SK-N-SH (cell line): ENCODE data around the gene BAIAP2L1. TPM values are rescaled to one million over a fixed set of nuclear protein-coding genes. Genes with fewer than 3 reads are reported as not detected.

Experiments used
- CTCF ChIA-PET: fragments of 300-600, 350-600 bp; formaldehyde crosslinking; extraction: SDS; loops from one replicate; lab custom pipeline; 2021; lab: Yijun Ruan, JAX
- POLR2A ChIA-PET: fragments of 350-600 bp; sonication (Branson Sonifier 250); formaldehyde crosslinking; extraction: SDS; loops from one replicate; lab custom pipeline; 2020; ENCODE audit warnings: antibody characterized with exemption, inconsistent platforms; lab: Yijun Ruan, JAX
- DNase-seq: peaks from one replicate; pipeline ENCODE4 v3.0.0; 2012
- H2AFZ ChIP-seq: fragments of 200-600 bp; sonication (generic); 2 replicates; pipeline ENCODE4 v1.8.1; 2016; ENCODE audit warnings: antibody characterized with exemption, mild to moderate bottlenecking, low read depth
- H3F3A ChIP-seq: fragments of 200-600 bp; sonication (generic); replicated peaks from 2 replicates; pipeline ENCODE3; 2016; ENCODE audit warnings: antibody characterized with exemption, mild to moderate bottlenecking; ENCODE audit not compliant: insufficient read depth
- H3K27ac ChIP-seq, 2 experiments: fragments of 200-500 bp in 1 of 2; fragments of 200-600 bp in 1 of 2; sonication (Bioruptor generic) in 1 of 2; sonication (generic), shearing (Covaris generic) in 1 of 2; 2 replicates each; pipeline versions ENCODE4 v1.5.1 to v1.6.1; 2014 to 2016; ENCODE audit warnings: low read depth in 2 of 2, inconsistent platforms in 1 of 2, low read length in 1 of 2, mild to moderate bottlenecking in 1 of 2, mixed read lengths in 1 of 2
- H3K27me3 ChIP-seq: fragments of 200-600 bp; sonication (generic), shearing (Covaris generic); 2 replicates; pipeline ENCODE4 v1.6.1; 2016; ENCODE audit warnings: mixed run types; ENCODE audit not compliant: insufficient read depth
- H3K36me3 ChIP-seq, 2 experiments: fragments of 200-500 bp in 1 of 2; fragments of 200-600 bp in 1 of 2; sonication (Bioruptor generic) in 1 of 2; sonication (generic) in 1 of 2; replicated peaks in 1 of 2; 2 replicates each; pipeline versions ENCODE3 to v1.5.1; 2014 to 2016; ENCODE audit warnings: low read length in 1 of 2, mild to moderate bottlenecking in 1 of 2; ENCODE audit not compliant: insufficient read depth in 2 of 2, control insufficient read depth in 1 of 2
- H3K4me1 ChIP-seq, 2 experiments: fragments of 200-500 bp in 1 of 2; fragments of 200-600 bp in 1 of 2; sonication (Bioruptor generic) in 1 of 2; sonication (generic), shearing (Covaris generic) in 1 of 2; 2 replicates each; pipeline versions ENCODE4 v1.5.1 to v1.6.1; 2014 to 2016; ENCODE audit warnings: low read depth in 1 of 2, low read length in 1 of 2, mixed run types in 1 of 2; ENCODE audit not compliant: insufficient read depth in 2 of 2, control insufficient read depth in 1 of 2
- H3K4me2 ChIP-seq: fragments of 200-600 bp; sonication (generic), shearing (Covaris generic); 2 replicates; pipeline ENCODE4 v1.6.1; 2017; ENCODE audit warnings: mixed run types
- H3K4me3 ChIP-seq, 2 experiments: fragments of 200-500 bp in 1 of 2; fragments of 200-600 bp in 1 of 2; sonication (Bioruptor generic) in 1 of 2; sonication (generic), shearing (Covaris generic) in 1 of 2; 2 replicates each; pipeline versions ENCODE4 v1.5.1 to v1.8.1; 2014 to 2016; ENCODE audit warnings: low read depth in 2 of 2, inconsistent platforms in 1 of 2, low read length in 1 of 2, mild to moderate bottlenecking in 1 of 2, mixed read lengths in 1 of 2, moderate library complexity in 1 of 2
- H3K79me2 ChIP-seq: fragments of 200-600 bp; sonication (generic); 2 replicates; pipeline ENCODE4 v1.8.1; 2017; ENCODE audit warnings: mild to moderate bottlenecking; ENCODE audit not compliant: insufficient read depth
- H3K9ac ChIP-seq: fragments of 200-600 bp; sonication (generic); 2 replicates; pipeline ENCODE4 v1.6.1; 2017; ENCODE audit warnings: mixed run types
- H3K9me2 ChIP-seq: fragments of 200-600 bp; sonication (generic); 2 replicates; pipeline ENCODE4 v1.6.1; 2017; ENCODE audit warnings: mixed run types
- H3K9me3 ChIP-seq: fragments of 200-600 bp; sonication (generic); 2 replicates; pipeline ENCODE4 v1.6.1; 2017; ENCODE audit warnings: mixed run types, mild to moderate bottlenecking, moderate library complexity
- H4K20me1 ChIP-seq: fragments of 200-600 bp; sonication (generic); 2 replicates; pipeline ENCODE4 v1.6.1; 2017; ENCODE audit warnings: mild to moderate bottlenecking, mixed run types; ENCODE audit not compliant: insufficient read depth
- CHD2 ChIP-seq: fragments of 150-350 bp; IDR thresholded peaks from 2 replicates; pipeline ENCODE4 v1.6.1; 2018; ENCODE audit warnings: low read length; ENCODE audit not compliant: partially characterized antibody
- ELF1 ChIP-seq: IDR thresholded peaks from 2 replicates; pipeline ENCODE4 v1.4.0; 2012
- EP300 ChIP-seq, 2 experiments: IDR thresholded peaks; 2 replicates each; pipeline versions ENCODE4 v1.4.0 to v1.6.1; 2012; ENCODE audit warnings: borderline replicate concordance in 1 of 2, low read depth in 1 of 2, low read length in 1 of 2
- EZH2phosphoT487 ChIP-seq: fragments of 200-600 bp; sonication (generic); IDR thresholded peaks from 2 replicates; pipeline ENCODE4 v1.6.1; 2017; ENCODE audit warnings: low read depth, mixed run types, mild to moderate bottlenecking, antibody characterized with exemption, moderate library complexity, borderline replicate concordance
- FOXJ3 ChIP-seq: sonication (generic); formaldehyde crosslinking; IDR thresholded peaks from 2 replicates; pipeline ENCODE4 v1.5.1; 2020; ENCODE audit warnings: mild to moderate bottlenecking, missing genetic modification reagents
- GABPA ChIP-seq: IDR thresholded peaks from 2 replicates; pipeline ENCODE4 v1.4.0; 2012; ENCODE audit warnings: low read depth, mild to moderate bottlenecking
- GATA2 ChIP-seq: sonication (generic); formaldehyde crosslinking; IDR thresholded peaks from 2 replicates; pipeline ENCODE4 v1.5.0; 2020; ENCODE audit warnings: mild to moderate bottlenecking, missing genetic modification reagents
- IRF3 ChIP-seq: fragments of 150-350 bp; IDR thresholded peaks from 2 replicates; pipeline ENCODE4 v1.6.1; 2016; ENCODE audit warnings: mild to moderate bottlenecking, low read depth, low read length
- JUND ChIP-seq: IDR thresholded peaks from 2 replicates; pipeline ENCODE4 v1.4.0; 2012
- NFIC ChIP-seq: IDR thresholded peaks from 2 replicates; pipeline ENCODE4 v1.4.0; 2012; ENCODE audit warnings: borderline replicate concordance
- PBX3 ChIP-seq: IDR thresholded peaks from 2 replicates; pipeline ENCODE4; 2012
- RCOR1 ChIP-seq: fragments of 150-350 bp; IDR thresholded peaks from 2 replicates; pipeline ENCODE4 v1.6.1; 2017; ENCODE audit warnings: antibody characterized with exemption, low read length
- TAF1 ChIP-seq: IDR thresholded peaks from 2 replicates; pipeline ENCODE4 v1.6.1; 2012; ENCODE audit warnings: low read depth, mild to moderate bottlenecking, low read length, moderate library complexity, borderline replicate concordance
- TCF12 ChIP-seq: IDR thresholded peaks from 2 replicates; pipeline ENCODE4 v1.4.0; 2012
- YY1 ChIP-seq: IDR thresholded peaks from 2 replicates; pipeline ENCODE4 v1.4.0; 2012; ENCODE audit warnings: low read depth, mild to moderate bottlenecking
- ZBTB33 ChIP-seq: IDR thresholded peaks from 2 replicates; pipeline ENCODE4 v1.4.0; 2012; ENCODE audit warnings: low read depth, borderline replicate concordance
- WGBS: methylation state at CpG from one replicate; pipeline ENCODE4 v1.1.6; 2017; ENCODE audit warnings: low lambda C conversion rate; 5-methylcytosine and 5-hydroxymethylcytosine counted together
- polyA plus RNA-seq, 3 experiments: library from polyadenylated mRNA; depleted of rRNA; stranded (reverse); fragments of >200 nt; gene quantifications; 2 replicates each; pipeline ENCODE4 v1.2.3, GENCODE V29; 2012

Gene BAIAP2L1
- polyA plus RNA-seq, 1 of the 3 experiments (the other 2 are of a cell fraction), result 8.8 TPM

DNA sequence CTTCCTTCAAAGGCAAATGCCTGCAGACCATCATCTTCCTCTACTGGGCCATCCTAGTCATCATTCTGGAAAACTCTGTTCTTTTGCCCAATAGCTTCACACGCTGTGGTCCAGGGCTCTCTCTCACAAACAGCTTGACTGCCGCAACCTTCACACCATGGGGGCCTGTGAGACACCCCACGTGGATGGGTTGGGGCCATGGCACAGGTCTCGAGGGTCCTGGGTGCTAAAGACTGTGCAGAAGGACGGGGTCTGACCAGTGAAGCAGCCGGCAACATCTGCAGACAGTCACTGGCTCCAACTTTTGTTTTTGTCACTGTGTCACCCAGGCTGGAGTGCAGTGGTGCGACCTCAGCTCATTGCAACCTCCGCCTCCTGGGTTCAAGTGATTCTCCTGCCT is 91.3 kb downstream of the BAIAP2L1 start:
- CTCF ChIA-PET, result interaction anchor here (1.0 to 1.5 kb wide), 2 partner anchors 15 to 112 kb away, joined by 3 to 4 read pairs; no protein-coding TSS in a partner anchor
- no peaks in the 10 kb centered on the region for H3K27me3 ChIP-seq
- WGBS, result 89% methylated on average over 8 of the region's 8 CpGs
- POLR2A ChIA-PET, result no interaction called here
- H2AFZ ChIP-seq, result no peak overlapping the region
- no peak overlapping the region for H3K27ac ChIP-seq
- no peak for DNase-seq
- no peaks in the 10 kb centered on the region for H3K9me2 ChIP-seq
- no peaks in the 10 kb centered on the region for H3K9me3 ChIP-seq
- no peaks in the 10 kb centered on the region for H3K79me2 ChIP-seq
- H3K4me2 ChIP-seq, result no peak overlapping the region
- H3K4me1 ChIP-seq, result peaks cover 0 to 7% of the 10 kb centered on the region in 2 experiments; a peak in 1 of 4 replicates
- peaks cover 0 to 7% of the 10 kb centered on the region in 2 experiments for H3K36me3 ChIP-seq
- no peak for TF ChIP-seq RCOR1
- no peak for TF ChIP-seq ELF1
- no peak for TF ChIP-seq GATA2 (CRISPR knock-in tag)
- no peak for TF ChIP-seq TAF1
- TF ChIP-seq NFIC, result no peak
- no peak for TF ChIP-seq EP300 (IDR thresholded peaks at IDR 0.05; ENCODE audit: borderline replicate concordance in 1 of 2, low read depth in 1 of 2, low read length in 1 of 2)
- no peak for TF ChIP-seq IRF3
- TF ChIP-seq GABPA, result no peak
- no peak for TF ChIP-seq PBX3
- TF ChIP-seq FOXJ3 (CRISPR knock-in tag), result no peak
- no peak for TF ChIP-seq TCF12
- TF ChIP-seq JUND, result no peak
- no peak for TF ChIP-seq CHD2
- no peak for TF ChIP-seq ZBTB33
- no peak overlapping the region for H3K4me3 ChIP-seq
- no peak overlapping the region for H3K9ac ChIP-seq
- H3F3A ChIP-seq, result no peaks in the 10 kb centered on the region
- no peaks in the 10 kb centered on the region for H4K20me1 ChIP-seq

DNA sequence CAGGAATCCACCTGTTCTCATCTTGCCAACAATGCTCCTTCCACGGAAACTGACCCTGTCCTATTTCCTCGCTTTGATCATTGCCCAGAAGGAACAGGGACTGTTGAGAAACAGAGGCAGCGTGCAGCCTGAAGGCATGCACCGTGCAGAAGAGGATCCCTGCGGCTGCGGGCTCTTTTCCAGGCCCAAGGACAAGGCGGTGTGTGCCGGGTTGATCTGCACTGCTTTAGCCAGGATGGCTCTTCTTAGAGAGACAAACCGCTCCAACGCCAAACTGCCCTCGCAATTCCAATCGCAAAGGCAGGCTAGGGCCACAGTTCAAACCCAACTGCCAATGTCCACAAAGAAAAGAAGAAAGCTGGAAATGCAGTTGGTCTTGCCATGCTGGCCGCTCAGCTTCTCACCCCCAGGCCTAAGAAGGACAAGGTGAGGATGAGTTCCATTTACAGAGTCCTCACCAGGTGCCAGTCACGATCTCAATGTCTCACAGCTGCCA is 92.9 kb downstream of the BAIAP2L1 start:
- ChIA-PET CTCF (interaction anchor here (0.6 to 1.5 kb wide), 2 partner anchors 14 to 273 kb away, joined by 3 to 4 read pairs; no protein-coding TSS in a partner anchor), POLR2A (no interaction called here)

More for the DNA sequence above, 92.9 kb downstream of the BAIAP2L1 start:
- Histone ChIP-seq H3K27ac (no peak overlapping the region), H3K36me3 (peaks cover 0 to 10% of the 10 kb centered on the region in 2 experiments), H3K27me3 (no peaks in the 10 kb centered on the region), H3F3A (no peaks in the 10 kb centered on the region), H2AFZ (no peak overlapping the region), H3K4me1 (peaks cover 0 to 7% of the 10 kb centered on the region in 2 experiments; a peak in 1 of 4 replicates), H3K79me2 (no peaks in the 10 kb centered on the region), H3K9me2 (no peaks in the 10 kb centered on the region), H3K9me3 (no peaks in the 10 kb centered on the region), H3K4me2 (no peak overlapping the region), H3K4me3 (no peak overlapping the region)
- no peak for DNase-seq
- no peak for TF ChIP-seq CHD2
- TF ChIP-seq EP300 (IDR thresholded peaks at IDR 0.05; ENCODE audit: borderline replicate concordance in 1 of 2, low read depth in 1 of 2, low read length in 1 of 2), result no peak
- no peak for TF ChIP-seq YY1
- no peak for TF ChIP-seq EZH2phosphoT487
- TF ChIP-seq, all 33 proteins: peak for 0
- no peaks in the 10 kb centered on the region for H4K20me1 ChIP-seq
- 93% methylated on average over 14 of the region's 14 CpGs for WGBS
- H3K9ac ChIP-seq, result no peak overlapping the region
